Measurements from ENCODE around the gene DDX27. TPM values are rescaled to one million over a fixed set of nuclear protein-coding genes. Genes with fewer than 3 reads are reported as not detected.

Gene DDX27
- total and polyA plus RNA-seq, 2 of the 13 experiments (the other 11 are each of a cell fraction or from before 2014, with no cell fraction given): 42.6 to 72.8 TPM

DNA sequence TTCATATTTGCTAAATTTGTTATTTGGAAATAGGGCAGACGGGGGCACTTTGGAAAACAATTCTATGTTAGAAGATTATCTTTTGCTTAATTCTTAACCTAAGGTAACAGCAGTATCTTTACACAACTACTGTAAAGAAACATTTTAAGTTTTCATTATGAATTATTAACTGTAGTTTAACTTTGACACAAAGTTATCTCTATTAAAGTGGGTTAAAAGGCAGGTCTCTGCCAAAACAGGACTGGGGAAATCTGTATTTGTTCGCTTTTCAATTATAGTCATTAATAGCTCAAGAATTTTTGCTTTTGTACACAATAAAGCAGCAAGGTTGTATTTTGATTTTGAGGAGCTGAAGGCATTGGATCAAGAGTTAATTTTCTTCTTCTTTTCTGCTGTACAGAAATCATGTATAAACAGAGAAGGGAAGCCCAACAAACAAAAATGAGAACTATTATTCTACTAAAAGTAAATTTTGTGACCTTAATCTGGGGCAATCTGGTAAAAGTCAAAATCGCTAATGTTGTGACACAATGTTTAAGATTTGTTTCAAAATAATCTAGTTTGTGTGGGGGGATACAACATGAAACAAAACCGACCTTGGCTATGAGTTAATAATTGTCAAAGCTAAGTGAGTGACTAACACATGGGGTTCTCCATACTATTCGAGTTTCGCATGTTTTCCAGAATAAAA is 34.0 kb upstream of the DDX27 start (continued):
- TF ChIP-seq, protein P1, sequence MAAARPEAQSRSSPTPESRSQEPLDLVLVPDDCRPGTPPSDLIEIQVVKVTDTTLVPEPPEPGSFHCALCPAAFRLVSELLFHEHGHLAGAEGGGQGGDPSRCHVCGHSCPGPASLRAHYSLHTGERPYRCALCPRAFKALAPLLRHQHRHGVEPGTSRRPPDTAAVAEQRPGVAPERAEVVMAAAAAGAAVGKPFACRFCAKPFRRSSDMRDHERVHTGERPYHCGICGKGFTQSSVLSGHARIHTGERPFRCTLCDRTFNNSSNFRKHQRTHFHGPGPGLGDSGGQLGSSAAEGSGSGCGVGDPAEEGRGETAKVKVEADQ (CRISPR knock-in tag; IDR thresholded peaks at IDR 0.05; ENCODE audit: borderline replicate concordance): no peak
- TF ChIP-seq ZNF10 (CRISPR knock-in tag; IDR thresholded peaks at IDR 0.05; ENCODE audit: borderline replicate concordance, low read depth): no peak
- no peak for TF ChIP-seq MEF2D (CRISPR knock-in tag; IDR thresholded peaks at IDR 0.05)
- TF ChIP-seq MAFF (IDR thresholded peaks at IDR 0.05; ENCODE audit: low read depth, low read length): no peak
- no peak for TF ChIP-seq ZNF225 (CRISPR knock-in tag; IDR thresholded peaks at IDR 0.05)
- TF ChIP-seq ZBTB20 (CRISPR knock-in tag; IDR thresholded peaks at IDR 0.05; ENCODE audit: borderline replicate concordance, low read depth): no peak
- TF ChIP-seq BRD4 (CRISPR knock-in tag; IDR thresholded peaks at IDR 0.05): no peak
- TF ChIP-seq KAT8 (CRISPR knock-in tag; IDR thresholded peaks at IDR 0.05): no peak
- no peak for TF ChIP-seq MTA1 (CRISPR knock-in tag; IDR thresholded peaks at IDR 0.05; ENCODE audit: borderline replicate concordance)
- no peak for TF ChIP-seq NFATC3 (CRISPR knock-in tag; IDR thresholded peaks at IDR 0.05)
- TF ChIP-seq SRSF4 (IDR thresholded peaks at IDR 0.05; ENCODE audit: low read depth, low read length, poor library complexity, severe bottlenecking): no peak
- TF ChIP-seq ZNF589 (CRISPR knock-in tag; conservative IDR thresholded peaks at IDR 0.05): no peak
- peak; percentile 36; the same call in 1 of the 2 replicates for TF ChIP-seq ISL2 (CRISPR knock-in tag; IDR thresholded peaks at IDR 0.05)
- no peak for TF ChIP-seq PCBP2 (optimal IDR thresholded peaks at IDR 0.05; ENCODE audit: low read depth, low read length, poor library complexity, severe bottlenecking)
- no peak; the same call in 1 of the 2 replicates for TF ChIP-seq ZNF816 (CRISPR knock-in tag; IDR thresholded peaks at IDR 0.05; ENCODE audit: borderline replicate concordance)
- no peak for TF ChIP-seq REL (CRISPR knock-in tag; conservative IDR thresholded peaks at IDR 0.05)
- TF ChIP-seq, protein P2, sequence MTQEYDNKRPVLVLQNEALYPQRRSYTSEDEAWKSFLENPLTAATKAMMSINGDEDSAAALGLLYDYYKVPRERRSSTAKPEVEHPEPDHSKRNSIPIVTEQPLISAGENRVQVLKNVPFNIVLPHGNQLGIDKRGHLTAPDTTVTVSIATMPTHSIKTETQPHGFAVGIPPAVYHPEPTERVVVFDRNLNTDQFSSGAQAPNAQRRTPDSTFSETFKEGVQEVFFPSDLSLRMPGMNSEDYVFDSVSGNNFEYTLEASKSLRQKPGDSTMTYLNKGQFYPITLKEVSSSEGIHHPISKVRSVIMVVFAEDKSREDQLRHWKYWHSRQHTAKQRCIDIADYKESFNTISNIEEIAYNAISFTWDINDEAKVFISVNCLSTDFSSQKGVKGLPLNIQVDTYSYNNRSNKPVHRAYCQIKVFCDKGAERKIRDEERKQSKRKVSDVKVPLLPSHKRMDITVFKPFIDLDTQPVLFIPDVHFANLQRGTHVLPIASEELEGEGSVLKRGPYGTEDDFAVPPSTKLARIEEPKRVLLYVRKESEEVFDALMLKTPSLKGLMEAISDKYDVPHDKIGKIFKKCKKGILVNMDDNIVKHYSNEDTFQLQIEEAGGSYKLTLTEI (CRISPR knock-in tag; conservative IDR thresholded peaks at IDR 0.05): no peak
- 0 out of 4 replicates have a peak, but pooled peaks of 1 of the 2 experiments have one; percentile 7 for TF ChIP-seq KLF16 (CRISPR knock-in tag; IDR thresholded peaks at IDR 0.05)
- TF ChIP-seq ZNF598 (CRISPR knock-in tag; IDR thresholded peaks at IDR 0.05; ENCODE audit: borderline replicate concordance): no peak
- TF ChIP-seq, protein P3, sequence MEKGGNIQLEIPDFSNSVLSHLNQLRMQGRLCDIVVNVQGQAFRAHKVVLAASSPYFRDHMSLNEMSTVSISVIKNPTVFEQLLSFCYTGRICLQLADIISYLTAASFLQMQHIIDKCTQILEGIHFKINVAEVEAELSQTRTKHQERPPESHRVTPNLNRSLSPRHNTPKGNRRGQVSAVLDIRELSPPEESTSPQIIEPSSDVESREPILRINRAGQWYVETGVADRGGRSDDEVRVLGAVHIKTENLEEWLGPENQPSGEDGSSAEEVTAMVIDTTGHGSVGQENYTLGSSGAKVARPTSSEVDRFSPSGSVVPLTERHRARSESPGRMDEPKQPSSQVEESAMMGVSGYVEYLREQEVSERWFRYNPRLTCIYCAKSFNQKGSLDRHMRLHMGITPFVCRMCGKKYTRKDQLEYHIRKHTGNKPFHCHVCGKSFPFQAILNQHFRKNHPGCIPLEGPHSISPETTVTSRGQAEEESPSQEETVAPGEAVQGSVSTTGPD (CRISPR knock-in tag; IDR thresholded peaks at IDR 0.05): no peak
- TF ChIP-seq ZSCAN29 (CRISPR knock-in tag; conservative IDR thresholded peaks at IDR 0.05): no peak
- TF ChIP-seq HCFC1 (IDR thresholded peaks at IDR 0.05; ENCODE audit: low read depth, low read length): no peak
- TF ChIP-seq NFE2 (CRISPR knock-in tag; IDR thresholded peaks at IDR 0.05): no peak
- TF ChIP-seq ZNF432 (CRISPR knock-in tag; IDR thresholded peaks at IDR 0.05; ENCODE audit: borderline replicate concordance): no peak
- TF ChIP-seq, protein P4, sequence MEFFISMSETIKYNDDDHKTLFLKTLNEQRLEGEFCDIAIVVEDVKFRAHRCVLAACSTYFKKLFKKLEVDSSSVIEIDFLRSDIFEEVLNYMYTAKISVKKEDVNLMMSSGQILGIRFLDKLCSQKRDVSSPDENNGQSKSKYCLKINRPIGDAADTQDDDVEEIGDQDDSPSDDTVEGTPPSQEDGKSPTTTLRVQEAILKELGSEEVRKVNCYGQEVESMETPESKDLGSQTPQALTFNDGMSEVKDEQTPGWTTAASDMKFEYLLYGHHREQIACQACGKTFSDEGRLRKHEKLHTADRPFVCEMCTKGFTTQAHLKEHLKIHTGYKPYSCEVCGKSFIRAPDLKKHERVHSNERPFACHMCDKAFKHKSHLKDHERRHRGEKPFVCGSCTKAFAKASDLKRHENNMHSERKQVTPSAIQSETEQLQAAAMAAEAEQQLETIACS (CRISPR knock-in tag; IDR thresholded peaks at IDR 0.05): no peak
- no peak for TF ChIP-seq ZNF672 (CRISPR knock-in tag; IDR thresholded peaks at IDR 0.05)
